Spleen (tissue), 11 donors: Measurements from ENCODE around the gene CCNL2. TPM values are rescaled to one million over a fixed set of nuclear protein-coding genes. Genes with fewer than 3 reads are reported as not detected.

ENCODE experiments used
- DNase-seq: peaks from one replicate; pipeline ENCODE4 v3.0.0-alpha.2; 2020
- H3K27ac ChIP-seq, 8 donors: fragments of 200-600 bp; sonication (generic) in 7 of 8; 1 replicate in 4 of 8; 2 replicates in 4 of 8; pipeline versions ENCODE4 v1.5.0 to v1.8.0; 2016 to 2021; ENCODE audit warnings: inconsistent platforms in 4 of 8, mild to moderate bottlenecking in 4 of 8, moderate library complexity in 1 of 8
- H3K27me3 ChIP-seq, 7 donors: fragments of 200-600 bp; sonication (generic) in 6 of 7; replicated peaks in 1 of 7; 1 replicate in 4 of 7; 2 replicates in 3 of 7; pipeline versions ENCODE4 v1.5.0 to v1.8.0; 2016 to 2021; ENCODE audit warnings: inconsistent platforms in 3 of 7, mild to moderate bottlenecking in 1 of 7
- H3K36me3 ChIP-seq, 6 donors: fragments of 200-600 bp; sonication (generic) in 5 of 6; 1 replicate in 4 of 6; 2 replicates in 2 of 6; pipeline versions ENCODE4 v1.5.0 to v1.8.0; 2016 to 2021; ENCODE audit warnings: inconsistent platforms in 2 of 6
- H3K4me1 ChIP-seq, 6 donors: fragments of 200-600 bp; sonication (generic) in 5 of 6; 1 replicate in 3 of 6; 2 replicates in 3 of 6; pipeline versions ENCODE4 v1.5.0 to v1.8.0; 2016 to 2021; ENCODE audit warnings: inconsistent platforms in 3 of 6
- H3K4me3 ChIP-seq, 8 donors: fragments of 200-600 bp; sonication (generic) in 7 of 8; 1 replicate in 4 of 8; 2 replicates in 4 of 8; pipeline versions ENCODE4 v1.5.0 to v1.8.0; 2016 to 2021; ENCODE audit warnings: inconsistent platforms in 4 of 8, mild to moderate bottlenecking in 4 of 8, moderate library complexity in 2 of 8
- H3K9me3 ChIP-seq, 8 donors: fragments of 200-600 bp; sonication (generic) in 7 of 8; 1 replicate in 4 of 8; 2 replicates in 4 of 8; pipeline versions ENCODE4 v1.5.0 to v1.8.0; 2016 to 2021; ENCODE audit warnings: inconsistent platforms in 4 of 8
- POLR2A ChIP-seq, 3 donors: fragments of 450-650 bp; IDR thresholded peaks; one replicate each; pipeline ENCODE4 v1.5.1; 2017; ENCODE audit warnings: antibody characterized with exemption in 3 of 3, mild to moderate bottlenecking in 1 of 3
- POLR2AphosphoS5 ChIP-seq, 3 donors: sonication (generic); formaldehyde crosslinking; IDR thresholded peaks; one replicate each; pipeline ENCODE4 v1.5.1; 2017; ENCODE audit warnings: antibody characterized with exemption in 3 of 3
- WGBS, 5 donors: extraction: QIAGEN DNeasy Blood & Tissue Kit in 3 of 5; methylation state at CpG; one replicate each; pipeline versions ENCODE4 v1.1.5 to v1.1.7; 2013 to 2018; 5-methylcytosine and 5-hydroxymethylcytosine counted together
- intact Hi-C: fragments of 100-400 bp; cut with DNase I; formaldehyde crosslinking; loops from one replicate; pipeline ENCODE4 v1.15.0; 2023; ENCODE audit warnings: low total_unique reads
- polyA plus RNA-seq, 3 donors: library from polyadenylated mRNA; stranded (reverse); fragments of 200-250 nt; gene quantifications; one replicate each; pipeline ENCODE4 v1.2.1, GENCODE V29; 2013
- total RNA-seq, 7 donors: library from RNA; depleted of rRNA in 3 of 7; stranded (reverse); fragments of >200 nt in 3 of 7; fragmentation: NEBNext Ultra II Directional in 4 of 7; extraction: Animal tissue kit (Norgen Biotek cat#: 25700) in 4 of 7; gene quantifications; one replicate each; pipeline versions ENCODE4 v1.1.0 to v1.2.1, GENCODE V29; 2016 to 2021
- TF ChIP-seq, protein P1 (sequence below), 11 experiments: fragments of 200-600 bp in 7 of 11; fragments of 450-650 bp in 4 of 11; sonication (generic) in 4 of 11; IDR thresholded peaks in 8 of 11; conservative IDR thresholded peaks in 3 of 11; 1 replicate in 7 of 11; 2 replicates in 4 of 11; pipeline versions ENCODE4 v1.4.0 to v1.8.0; 2016 to 2021; ENCODE audit warnings: antibody characterized with exemption in 11 of 11, inconsistent platforms in 4 of 11, mild to moderate bottlenecking in 1 of 11
- donor health status: healthy with polysubstance abuse.
- donor health status: DM: no; HTN: no; CAD: no; lungs with moderate emphysema.
- donor health status: DM: no; HTN: no; CAD: no.
- donor health status: Bipolar disorder and iron deficiency.
- donor health status: healthy.
- donor health status: DM: no; HTN: no; CAD: no.
- donor health status: DM: yes; HTN: yes; CAD: no.

CCNL2 gene
- total and polyA plus RNA-seq, 10 donors = 111 to 299 (median 204) TPM

DNA sequence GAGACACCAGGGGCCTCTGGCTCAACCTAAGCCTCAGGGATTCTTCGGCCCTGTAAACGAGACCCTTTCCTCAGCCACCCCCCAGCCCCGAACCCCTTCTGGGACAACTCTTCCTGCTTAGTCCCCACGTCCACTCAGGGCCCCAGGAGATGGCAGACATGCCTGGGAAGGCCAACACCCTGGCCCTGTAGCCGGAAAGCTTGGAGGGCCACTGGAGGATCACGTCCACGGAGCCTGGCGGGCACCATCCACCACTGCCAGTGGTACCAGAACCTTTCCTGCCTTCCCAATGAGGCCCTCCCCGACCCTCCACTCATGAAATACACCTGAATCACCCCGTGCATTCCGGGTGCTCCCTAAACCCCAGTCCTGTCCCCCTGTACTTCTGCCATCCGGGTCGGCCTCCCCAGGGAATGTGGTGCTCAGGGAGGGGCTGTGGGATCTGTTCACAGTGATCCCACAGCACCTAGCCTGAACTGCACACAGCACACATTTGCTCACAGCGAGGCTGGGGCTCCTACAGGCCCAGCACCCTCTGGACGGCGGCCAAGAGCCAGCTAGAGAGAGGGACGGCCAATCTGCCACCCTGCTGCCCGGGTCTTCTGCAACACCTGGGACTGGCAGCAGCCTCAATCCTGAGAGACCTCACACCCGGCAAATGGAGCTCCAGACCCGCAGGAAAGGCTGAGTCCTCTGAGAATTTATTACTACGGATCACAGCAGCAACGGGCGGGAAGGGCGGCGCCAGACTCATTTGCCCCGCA, 25.9 kb downstream of the CCNL2 start:
- H3K4me1 ChIP-seq = peaks cover 22 to 53% (median 46%) of the 10 kb centered on the region in 6 donors
- no peak for DNase-seq
- peaks cover 0 to 20% (median 9%) of the 10 kb centered on the region in 6 donors for H3K36me3 ChIP-seq
- H3K9me3 ChIP-seq = no peaks in the 10 kb centered on the region
- 90 to 97% (median 91%) methylated on average over 20 to 26 of the region's 26 CpGs for WGBS, 5 donors
- peak overlapping the region in 3 of 8 donors; percentile 83 to 97 (median 83) for H3K4me3 ChIP-seq
- H3K27me3 ChIP-seq = no peaks in the 10 kb centered on the region
- intact Hi-C loops = no loop called here
- TF ChIP-seq POLR2AphosphoS5 (IDR thresholded peaks at IDR 0.05) (no peak), POLR2A (IDR thresholded peaks at IDR 0.05) (no peak)
- TF ChIP-seq, protein P1, sequence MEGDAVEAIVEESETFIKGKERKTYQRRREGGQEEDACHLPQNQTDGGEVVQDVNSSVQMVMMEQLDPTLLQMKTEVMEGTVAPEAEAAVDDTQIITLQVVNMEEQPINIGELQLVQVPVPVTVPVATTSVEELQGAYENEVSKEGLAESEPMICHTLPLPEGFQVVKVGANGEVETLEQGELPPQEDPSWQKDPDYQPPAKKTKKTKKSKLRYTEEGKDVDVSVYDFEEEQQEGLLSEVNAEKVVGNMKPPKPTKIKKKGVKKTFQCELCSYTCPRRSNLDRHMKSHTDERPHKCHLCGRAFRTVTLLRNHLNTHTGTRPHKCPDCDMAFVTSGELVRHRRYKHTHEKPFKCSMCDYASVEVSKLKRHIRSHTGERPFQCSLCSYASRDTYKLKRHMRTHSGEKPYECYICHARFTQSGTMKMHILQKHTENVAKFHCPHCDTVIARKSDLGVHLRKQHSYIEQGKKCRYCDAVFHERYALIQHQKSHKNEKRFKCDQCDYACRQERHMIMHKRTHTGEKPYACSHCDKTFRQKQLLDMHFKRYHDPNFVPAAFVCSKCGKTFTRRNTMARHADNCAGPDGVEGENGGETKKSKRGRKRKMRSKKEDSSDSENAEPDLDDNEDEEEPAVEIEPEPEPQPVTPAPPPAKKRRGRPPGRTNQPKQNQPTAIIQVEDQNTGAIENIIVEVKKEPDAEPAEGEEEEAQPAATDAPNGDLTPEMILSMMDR (IDR thresholded peaks at IDR 0.05 in 8 of 11, conservative IDR thresholded peaks at IDR 0.05 in 3 of 11) = no peak
- no peak overlapping the region for H3K27ac ChIP-seq

DNA sequence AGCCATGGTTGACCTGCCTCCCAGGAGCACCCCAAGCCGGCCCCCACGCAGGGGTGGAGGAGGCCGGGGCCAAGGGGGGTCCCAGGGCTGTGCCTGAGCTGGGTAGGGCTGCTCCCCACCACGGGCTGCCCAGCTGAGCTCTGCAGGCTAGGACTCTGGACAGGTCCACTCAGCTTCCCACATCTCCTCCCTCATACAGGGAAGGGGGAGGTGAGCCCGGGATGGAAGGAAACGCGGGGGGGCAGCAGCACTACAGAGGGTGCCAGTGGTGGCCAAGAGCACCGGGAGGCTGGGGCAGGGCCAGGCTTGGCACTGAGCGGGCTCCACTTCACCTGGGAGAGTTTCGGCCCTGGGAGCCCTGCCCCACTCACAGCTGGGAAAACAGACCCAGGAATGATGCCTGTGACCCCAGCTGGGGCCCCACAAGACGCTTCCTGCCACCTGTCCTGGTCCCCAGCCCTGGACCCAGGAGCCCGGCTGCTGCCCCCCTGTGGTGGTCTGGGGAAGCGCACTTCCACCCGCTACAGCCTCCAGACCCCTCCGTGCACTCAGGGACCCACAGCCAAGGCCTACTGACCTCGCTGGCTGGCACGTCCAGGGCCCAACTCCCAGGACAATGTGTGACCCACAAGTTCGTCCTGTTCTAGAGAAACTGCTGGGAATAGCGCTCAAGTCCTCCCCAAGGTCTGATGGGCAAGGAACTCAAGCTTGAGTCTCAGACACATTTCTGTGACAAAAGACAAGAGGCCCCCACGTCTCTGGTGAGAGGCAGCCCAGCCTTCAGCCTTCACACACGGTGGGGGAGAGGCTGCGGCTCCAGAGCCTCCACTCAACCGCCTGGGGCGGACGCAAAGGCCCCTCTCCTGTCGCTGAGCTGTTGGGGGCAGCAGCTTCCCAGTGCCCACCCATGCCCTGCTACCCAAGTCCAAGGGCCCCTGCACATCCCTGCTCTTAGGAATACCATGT, 27.1 kb downstream of the CCNL2 start:
- intact Hi-C loops = no loop called here
- Histone ChIP-seq H3K27ac (peak overlapping the region in 3 of 8 donors; percentile 49 to 63 (median 58)), H3K4me1 (peaks cover 22 to 53% (median 46%) of the 10 kb centered on the region in 6 donors), H3K9me3 (peaks cover 0 to 4% (median 0%) of the 10 kb centered on the region in 8 donors), H3K27me3 (no peaks in the 10 kb centered on the region), H3K4me3 (peak overlapping the region in 1 of 8 donors; percentile 43), H3K36me3 (peaks cover 0 to 20% (median 9%) of the 10 kb centered on the region in 6 donors)
- no peak for TF ChIP-seq POLR2A (IDR thresholded peaks at IDR 0.05)
- TF ChIP-seq, protein P1 (IDR thresholded peaks at IDR 0.05 in 8 of 11, conservative IDR thresholded peaks at IDR 0.05 in 3 of 11) = peak; percentile 77 to 98 (median 96)
- peak in 2 of 3 donors; percentile 49 to 73 for TF ChIP-seq POLR2AphosphoS5 (IDR thresholded peaks at IDR 0.05)
- 13 to 33% (median 29%) methylated on average over 19 to 26 of the region's 26 CpGs for WGBS, 5 donors
- DNase-seq = peak; percentile 93

DNA sequence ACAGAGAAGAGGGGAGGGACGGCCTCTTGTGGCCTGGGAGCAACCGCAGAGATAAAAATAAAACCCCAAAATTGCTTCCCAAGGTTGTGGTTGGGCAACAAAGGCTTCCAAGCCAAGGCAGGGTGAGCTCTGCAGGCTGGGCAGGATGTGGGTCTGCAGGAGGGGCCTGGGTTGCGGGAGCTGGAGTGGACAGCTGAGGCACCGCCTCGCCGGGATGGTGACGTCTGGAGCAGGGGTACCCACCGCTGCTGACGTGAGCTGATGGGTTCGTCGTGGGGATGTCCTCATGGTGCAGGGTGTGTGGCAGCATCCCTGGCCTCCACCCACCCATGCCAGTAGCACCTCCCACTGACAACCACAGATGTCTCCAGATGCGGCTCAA, 27.8 kb downstream of the CCNL2 start:
- H3K36me3 ChIP-seq = peaks cover 0 to 20% (median 9%) of the 10 kb centered on the region in 6 donors
- DNase-seq = no peak

More for the DNA sequence above, 27.8 kb downstream of the CCNL2 start:
- Histone ChIP-seq H3K9me3 (peaks cover 0 to 6% (median 0%) of the 10 kb centered on the region in 8 donors), H3K27me3 (no peaks in the 10 kb centered on the region), H3K4me3 (peak overlapping the region in 1 of 8 donors; percentile 43), H3K4me1 (peaks cover 22 to 50% (median 45%) of the 10 kb centered on the region in 6 donors), H3K27ac (peak overlapping the region in 2 of 8 donors; percentile 58 to 63)
- WGBS, 5 donors = 22 to 37% (median 24%) methylated on average over 10 to 12 of the region's 12 CpGs
- TF ChIP-seq POLR2AphosphoS5 (IDR thresholded peaks at IDR 0.05) (peak; percentile 0 to 25 (median 2)), POLR2A (IDR thresholded peaks at IDR 0.05) (no peak)
- TF ChIP-seq, protein P1 (IDR thresholded peaks at IDR 0.05 in 8 of 11, conservative IDR thresholded peaks at IDR 0.05 in 3 of 11) = no peak
- intact Hi-C loops = no loop called here
